LNCaP clone FGC (cell line): ENCODE results near the gene NCR3LG1.

Experiments
- DNase-seq: peaks from one replicate; pipeline ENCODE4 v3.0.0-alpha.2; 2011; ENCODE audit warnings: low read depth
- H3K4me3 ChIP-seq: 2 replicates; pipeline ENCODE4 v1.5.1; 2011; ENCODE audit warnings: mild to moderate bottlenecking, low read depth, low read length, control low read depth
- TF ChIP-seq, protein P1 (sequence below): IDR thresholded peaks from 2 replicates; pipeline ENCODE4 v1.5.1; 2012; ENCODE audit warnings: mild to moderate bottlenecking; ENCODE audit not compliant: control insufficient read depth, insufficient read depth; ENCODE audit errors: extremely low read depth

NCR3LG1 gene

GRCh38 chr11:17381156-17381555 lies 29.6 kb downstream of the NCR3LG1 start:
- no peak for DNase-seq
- TF ChIP-seq, protein P1, sequence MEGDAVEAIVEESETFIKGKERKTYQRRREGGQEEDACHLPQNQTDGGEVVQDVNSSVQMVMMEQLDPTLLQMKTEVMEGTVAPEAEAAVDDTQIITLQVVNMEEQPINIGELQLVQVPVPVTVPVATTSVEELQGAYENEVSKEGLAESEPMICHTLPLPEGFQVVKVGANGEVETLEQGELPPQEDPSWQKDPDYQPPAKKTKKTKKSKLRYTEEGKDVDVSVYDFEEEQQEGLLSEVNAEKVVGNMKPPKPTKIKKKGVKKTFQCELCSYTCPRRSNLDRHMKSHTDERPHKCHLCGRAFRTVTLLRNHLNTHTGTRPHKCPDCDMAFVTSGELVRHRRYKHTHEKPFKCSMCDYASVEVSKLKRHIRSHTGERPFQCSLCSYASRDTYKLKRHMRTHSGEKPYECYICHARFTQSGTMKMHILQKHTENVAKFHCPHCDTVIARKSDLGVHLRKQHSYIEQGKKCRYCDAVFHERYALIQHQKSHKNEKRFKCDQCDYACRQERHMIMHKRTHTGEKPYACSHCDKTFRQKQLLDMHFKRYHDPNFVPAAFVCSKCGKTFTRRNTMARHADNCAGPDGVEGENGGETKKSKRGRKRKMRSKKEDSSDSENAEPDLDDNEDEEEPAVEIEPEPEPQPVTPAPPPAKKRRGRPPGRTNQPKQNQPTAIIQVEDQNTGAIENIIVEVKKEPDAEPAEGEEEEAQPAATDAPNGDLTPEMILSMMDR: no peak
- no peak overlapping the region for H3K4me3 ChIP-seq

DNA sequence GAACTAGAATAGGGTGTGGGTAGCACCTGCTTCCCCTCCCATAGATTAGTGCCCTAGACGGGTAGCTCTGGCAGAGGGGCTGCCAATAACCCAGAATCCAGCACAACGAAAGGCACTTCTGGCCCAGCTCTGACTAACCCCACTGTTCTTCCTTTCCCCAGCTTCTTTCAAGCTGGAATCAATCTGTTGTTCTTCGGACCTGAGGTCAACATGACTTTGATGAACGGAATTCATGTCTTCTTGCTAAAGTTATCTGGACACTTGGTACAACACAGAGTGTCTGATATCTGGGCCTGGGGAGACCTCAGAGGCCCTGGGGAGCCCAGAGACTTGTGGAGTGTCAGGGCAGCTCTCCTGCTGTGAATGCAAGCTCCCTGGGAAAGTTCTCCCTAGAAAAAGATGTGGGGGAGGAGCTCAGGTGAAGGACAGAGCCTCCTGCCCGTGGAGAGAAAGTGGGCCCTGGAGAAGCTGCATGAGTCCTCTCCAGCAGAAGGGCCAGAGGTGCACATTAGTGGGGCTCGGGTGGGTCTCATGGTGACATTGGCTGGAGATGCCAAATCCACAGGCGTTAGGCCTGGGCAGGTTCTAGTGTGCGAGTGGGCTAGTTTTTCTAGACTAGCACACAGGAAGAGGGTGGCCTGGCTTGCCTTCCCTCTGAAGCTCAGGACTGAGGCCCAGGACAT lies 30.6 kb downstream of the NCR3LG1 start:
- H3K4me3 ChIP-seq: no peak overlapping the region
- TF ChIP-seq, protein P1: no peak
- no peak for DNase-seq

DNA sequence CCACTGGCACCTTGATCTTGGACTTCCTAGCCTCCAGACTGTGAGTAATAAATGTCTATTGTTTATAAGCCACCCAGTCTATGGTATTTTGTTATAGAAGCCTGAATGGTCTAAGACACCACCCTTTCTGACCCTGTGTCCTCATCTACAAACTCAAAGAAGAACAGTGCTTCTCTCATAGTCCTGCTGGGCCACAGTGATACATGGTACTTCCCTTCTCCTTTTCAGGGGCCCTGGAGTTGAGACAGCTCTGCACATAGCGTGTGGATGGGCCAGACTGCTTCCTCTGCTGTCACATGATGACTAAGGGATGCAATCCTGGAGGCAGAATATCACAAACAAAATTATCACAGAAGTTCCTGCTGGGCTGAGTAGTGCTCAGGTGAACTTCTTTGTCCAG lies 31.9 kb downstream of the NCR3LG1 start:
- TF ChIP-seq, protein P1: no peak
- no peak for DNase-seq
- H3K4me3 ChIP-seq: no peak overlapping the region

- no peak overlapping the region for H3K4me3 ChIP-seq
- TF ChIP-seq, protein P1: peak; percentile 86
- peak; percentile 67 for DNase-seq
Observed at GRCh38 chr11:17384002-17384511, 32.5 kb downstream of the NCR3LG1 start.

- no peak overlapping the region for H3K4me3 ChIP-seq
- TF ChIP-seq, protein P1: no peak
- no peak for DNase-seq
Observed at GRCh38 chr11:17385492-17385891, 33.9 kb downstream of the NCR3LG1 start.

GRCh38 chr11:17385926-17386325 lies 34.3 kb downstream of the NCR3LG1 start:
- no peak overlapping the region for H3K4me3 ChIP-seq
- no peak for DNase-seq
- TF ChIP-seq, protein P1: no peak
